ENCODE data around the gene ENTPD7. TPM values are rescaled to one million over a fixed set of nuclear protein-coding genes. Genes with fewer than 3 reads are reported as not detected.

Gene ENTPD7
- total and polyA plus RNA-seq, 7 donors: 1.2 to 6.6 (median 3.5) TPM

DNA sequence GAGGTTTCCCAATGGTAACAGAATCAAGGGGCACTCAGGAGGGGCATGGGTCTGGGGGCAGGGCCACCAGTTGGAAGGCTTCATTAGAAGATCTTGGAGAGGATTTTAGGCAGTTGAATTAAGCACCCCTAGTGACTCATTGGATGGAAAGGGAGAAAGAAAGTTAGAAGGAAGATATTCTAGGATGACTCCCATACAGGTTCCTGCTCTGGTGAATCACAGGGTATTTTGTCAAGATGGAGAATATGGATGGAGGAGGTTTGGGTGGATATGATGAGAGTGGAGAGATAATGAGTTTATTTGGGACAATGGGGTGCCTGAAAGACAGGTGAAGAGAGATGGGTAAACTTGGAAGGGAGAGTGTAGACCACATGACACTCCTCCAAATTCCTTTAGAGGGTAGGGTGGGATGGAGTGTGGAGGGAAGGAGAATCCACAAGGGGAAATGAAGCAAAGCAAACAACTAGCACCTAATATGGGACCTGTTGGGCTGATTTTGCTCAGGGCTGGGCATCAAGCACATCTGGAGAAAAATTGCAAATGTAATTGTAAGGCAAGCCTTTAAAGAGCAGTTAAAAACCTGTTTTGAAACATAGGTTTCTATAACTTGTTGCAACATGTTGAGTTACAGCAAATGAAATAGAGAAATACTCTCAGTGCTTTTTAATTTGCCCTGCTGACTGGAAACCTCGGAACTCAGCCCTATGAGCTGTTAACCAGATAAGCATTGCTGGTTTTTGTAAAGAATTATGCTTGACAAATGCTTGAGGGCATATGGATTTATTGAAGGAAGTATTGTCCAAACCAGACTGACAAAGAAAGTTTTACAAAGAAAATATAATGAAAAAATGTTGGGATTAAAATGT is 2.9 kb upstream of the ENTPD7 start:
- TF ChIP-seq POLR2A (IDR thresholded peaks at IDR 0.05) (no peak), POLR2AphosphoS5 (IDR thresholded peaks at IDR 0.05) (no peak), EP300 (IDR thresholded peaks at IDR 0.05) (no peak)
- TF ChIP-seq, protein P1, sequence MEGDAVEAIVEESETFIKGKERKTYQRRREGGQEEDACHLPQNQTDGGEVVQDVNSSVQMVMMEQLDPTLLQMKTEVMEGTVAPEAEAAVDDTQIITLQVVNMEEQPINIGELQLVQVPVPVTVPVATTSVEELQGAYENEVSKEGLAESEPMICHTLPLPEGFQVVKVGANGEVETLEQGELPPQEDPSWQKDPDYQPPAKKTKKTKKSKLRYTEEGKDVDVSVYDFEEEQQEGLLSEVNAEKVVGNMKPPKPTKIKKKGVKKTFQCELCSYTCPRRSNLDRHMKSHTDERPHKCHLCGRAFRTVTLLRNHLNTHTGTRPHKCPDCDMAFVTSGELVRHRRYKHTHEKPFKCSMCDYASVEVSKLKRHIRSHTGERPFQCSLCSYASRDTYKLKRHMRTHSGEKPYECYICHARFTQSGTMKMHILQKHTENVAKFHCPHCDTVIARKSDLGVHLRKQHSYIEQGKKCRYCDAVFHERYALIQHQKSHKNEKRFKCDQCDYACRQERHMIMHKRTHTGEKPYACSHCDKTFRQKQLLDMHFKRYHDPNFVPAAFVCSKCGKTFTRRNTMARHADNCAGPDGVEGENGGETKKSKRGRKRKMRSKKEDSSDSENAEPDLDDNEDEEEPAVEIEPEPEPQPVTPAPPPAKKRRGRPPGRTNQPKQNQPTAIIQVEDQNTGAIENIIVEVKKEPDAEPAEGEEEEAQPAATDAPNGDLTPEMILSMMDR (IDR thresholded peaks at IDR 0.05): no peak
- no peaks in the 10 kb centered on the region for H3K36me3 ChIP-seq
- peaks cover 0 to 21% (median 14%) of the 10 kb centered on the region in 4 donors for H3K4me1 ChIP-seq
- H3K27ac ChIP-seq: no peak overlapping the region
- no peak for DNase-seq
- 0 to 61% methylated on average over 1 of the region's 1 CpG for WGBS, 2 donors
- no peak overlapping the region for H3K4me3 ChIP-seq
- H3K27me3 ChIP-seq: no peaks in the 10 kb centered on the region
- H3K9me3 ChIP-seq: no peaks in the 10 kb centered on the region
- intact Hi-C loops (cut with DNase I): loop anchor here (5.0 kb wide), 1 partner anchor 51 kb away; no protein-coding TSS in a partner anchor

DNA sequence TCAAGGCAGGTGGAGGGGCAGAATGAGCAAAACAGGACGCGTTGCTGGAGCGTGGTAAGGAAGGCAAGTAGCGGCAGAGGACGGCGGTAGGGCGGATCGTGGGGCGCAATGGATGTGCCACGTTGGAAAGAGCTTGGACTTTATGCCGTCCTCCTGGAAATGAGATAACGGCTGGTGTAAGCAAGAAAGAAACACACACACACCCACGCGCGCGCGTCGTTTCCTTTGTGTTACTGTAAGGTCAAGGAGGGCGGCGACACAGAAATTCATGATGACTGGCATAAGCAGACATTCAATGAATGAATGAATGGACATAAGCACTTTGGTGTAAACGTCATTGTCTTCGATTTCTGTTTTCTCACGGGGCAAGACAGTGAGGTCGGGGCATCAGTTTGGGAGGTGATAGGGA is 683 bp upstream of the ENTPD7 start:
- WGBS, 2 donors: 3 to 13% methylated on average over 24 of the region's 24 CpGs
- intact Hi-C loops (cut with DNase I): loop anchor here (2.0 to 5.0 kb wide), 2 partner anchors 36 to 49 kb away; no protein-coding TSS in a partner anchor
- DNase-seq: no peak
- Histone ChIP-seq H3K36me3 (peaks cover 0 to 7% (median 3%) of the 10 kb centered on the region in 4 donors), H3K4me1 (peaks cover 0 to 21% (median 14%) of the 10 kb centered on the region in 4 donors), H3K4me3 (peak overlapping the region; percentile 71 to 91 (median 78)), H3K27ac (peak overlapping the region in 2 of 4 donors; percentile 17 to 63), H3K9me3 (no peaks in the 10 kb centered on the region), H3K27me3 (no peaks in the 10 kb centered on the region)
- TF ChIP-seq POLR2A (IDR thresholded peaks at IDR 0.05) (no peak), EP300 (IDR thresholded peaks at IDR 0.05) (no peak), POLR2AphosphoS5 (IDR thresholded peaks at IDR 0.05) (no peak)
- TF ChIP-seq, protein P1 (IDR thresholded peaks at IDR 0.05): no peak

DNA sequence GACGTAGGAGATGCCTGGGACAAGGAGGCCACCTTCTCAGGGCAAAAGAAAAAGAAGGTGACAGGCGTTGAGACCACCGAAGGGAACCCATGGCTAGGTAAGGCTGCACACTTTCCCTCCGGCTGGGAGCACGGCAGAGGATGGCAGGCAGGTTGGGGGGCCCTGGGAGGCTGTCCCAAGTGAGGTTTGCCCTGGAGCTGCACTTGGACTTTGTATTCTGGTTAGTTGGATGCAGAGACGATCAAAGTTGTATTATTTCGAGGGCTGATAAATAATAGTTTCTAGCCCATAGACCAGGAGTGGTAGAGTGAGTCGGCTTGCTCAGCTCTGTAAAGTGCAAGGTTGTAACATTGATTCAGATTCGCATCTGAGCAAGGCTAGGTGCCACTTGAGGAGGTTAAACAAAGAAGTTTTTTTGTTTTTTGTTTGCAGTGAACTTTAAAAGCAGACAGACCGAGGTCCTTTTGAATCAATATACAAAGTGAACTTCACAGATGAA is 608 bp downstream of the ENTPD7 start:
- intact Hi-C loops (cut with DNase I): loop anchor here (2.0 to 5.0 kb wide), 2 partner anchors 37 to 47 kb away; no protein-coding TSS in a partner anchor
- H3K9me3 ChIP-seq: no peaks in the 10 kb centered on the region
- peak overlapping the region; percentile 9 to 64 (median 50) for H3K27ac ChIP-seq
- no peaks in the 10 kb centered on the region for H3K27me3 ChIP-seq
- H3K36me3 ChIP-seq: peaks cover 0 to 12% (median 3%) of the 10 kb centered on the region in 4 donors
- 5 to 15% methylated on average over 10 of the region's 10 CpGs for WGBS, 2 donors
- TF ChIP-seq POLR2A (IDR thresholded peaks at IDR 0.05): no peak
- no peak for TF ChIP-seq EP300 (IDR thresholded peaks at IDR 0.05)
- TF ChIP-seq, protein P1 (IDR thresholded peaks at IDR 0.05): no peak
- TF ChIP-seq POLR2AphosphoS5 (IDR thresholded peaks at IDR 0.05): no peak
- DNase-seq: no peak
- H3K4me3 ChIP-seq: peak overlapping the region; percentile 71 to 91 (median 78)
- H3K4me1 ChIP-seq: peaks cover 0 to 21% (median 14%) of the 10 kb centered on the region in 4 donors

DNA sequence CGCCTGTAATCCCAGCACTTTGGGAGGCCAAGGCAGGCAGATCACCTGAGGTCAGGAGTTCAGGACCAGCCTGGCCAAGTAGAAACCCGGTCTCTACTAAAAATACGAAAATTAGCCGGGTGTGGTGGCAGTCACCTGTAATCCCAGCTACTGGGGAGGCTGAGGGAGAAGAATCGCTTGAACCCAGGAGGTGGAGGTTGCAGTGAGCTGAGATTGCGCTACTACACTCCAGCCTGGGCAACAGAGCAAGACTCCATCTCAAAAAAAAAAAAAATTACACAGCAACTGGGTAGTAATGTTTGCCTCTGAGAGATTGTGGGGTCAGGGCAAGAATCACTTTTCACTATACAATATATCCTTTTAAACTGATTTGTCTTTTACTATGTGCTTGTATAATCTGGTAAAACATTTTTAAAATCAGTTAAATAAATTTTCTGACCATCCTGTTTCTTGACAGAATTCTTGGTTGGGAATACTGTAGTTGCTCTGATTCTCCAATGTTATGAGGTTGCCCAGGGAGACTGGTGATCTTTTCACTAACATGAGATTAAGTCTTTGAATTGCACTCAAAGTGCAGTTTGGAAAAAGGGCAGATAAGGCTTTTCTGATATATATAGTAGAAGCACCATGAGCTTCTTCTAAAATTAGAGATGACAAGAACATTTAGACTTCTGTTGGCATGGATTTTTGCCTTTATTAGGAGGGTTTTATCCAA is 1.5 kb downstream of the ENTPD7 start:
- intact Hi-C loops (cut with DNase I): no loop called here
- Histone ChIP-seq H3K9me3 (no peaks in the 10 kb centered on the region), H3K27me3 (no peaks in the 10 kb centered on the region), H3K36me3 (peaks cover 0 to 16% (median 3%) of the 10 kb centered on the region in 4 donors), H3K4me1 (peaks cover 0 to 21% (median 14%) of the 10 kb centered on the region in 4 donors), H3K4me3 (no peak overlapping the region), H3K27ac (no peak overlapping the region)
- TF ChIP-seq POLR2A (IDR thresholded peaks at IDR 0.05) (no peak), EP300 (IDR thresholded peaks at IDR 0.05) (no peak), POLR2AphosphoS5 (IDR thresholded peaks at IDR 0.05) (no peak)
- TF ChIP-seq, protein P1 (IDR thresholded peaks at IDR 0.05): no peak
- no peak for DNase-seq
- WGBS, 2 donors: 86 to 92% methylated on average over 6 of the region's 6 CpGs

All from sigmoid colon (tissue), 7 donors.